ENCODE measurements around the gene PLEKHH1.

PLEKHH1 gene

DNA sequence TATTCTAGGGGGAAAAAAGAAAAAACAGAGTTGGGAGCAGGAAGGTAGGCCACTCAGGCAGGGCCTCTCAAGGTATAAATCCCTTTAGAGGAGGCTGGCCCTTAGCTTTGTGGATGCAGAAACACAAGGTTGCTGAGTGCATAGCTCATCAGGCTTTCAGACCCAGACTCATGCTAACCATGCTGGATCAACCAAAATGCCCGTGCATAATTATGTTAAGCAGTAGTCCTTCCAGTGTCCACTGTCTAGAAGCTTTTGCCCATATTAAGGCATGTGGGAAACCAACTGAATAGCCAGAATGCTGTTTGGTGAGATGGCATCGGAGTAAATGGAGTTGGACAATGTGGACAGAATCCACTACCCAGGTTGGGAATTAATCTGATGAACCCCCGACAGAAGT lies 105.6 kb downstream of the PLEKHH1 start:
- no peak for DNase-seq
